Thyroid gland (tissue), 4 donors: Measurements from ENCODE around the gene FAM216B. TPM values are rescaled to one million over a fixed set of nuclear protein-coding genes. Genes with fewer than 3 reads are reported as not detected.
"Not testable (repeated sequence)": the region's sequence is repeated elsewhere in the genome, so short reads cannot be mapped to it uniquely, and the experiment has no call there.

Experiments
- DNase-seq, 2 donors: peaks; one replicate each; pipeline ENCODE4 v3.0.0-alpha.2; 2019
- H3K27ac ChIP-seq, 3 donors: fragments of 200-600 bp; sonication (generic); 1 replicate in 2 of 3; 2 replicates in 1 of 3; pipeline ENCODE4 v1.5.1; 2016 to 2019; ENCODE audit warnings: mild to moderate bottlenecking in 1 of 3, moderate library complexity in 1 of 3
- H3K27me3 ChIP-seq: fragments of 200-600 bp; sonication (generic); one replicate; pipeline ENCODE4 v1.5.1; 2019
- H3K36me3 ChIP-seq, 2 donors: fragments of 200-600 bp; sonication (generic); one replicate each; pipeline ENCODE4 v1.5.1; 2016 to 2019
- H3K4me1 ChIP-seq, 2 donors: fragments of 200-600 bp; sonication (generic); one replicate each; pipeline ENCODE4 v1.5.1; 2017 to 2019
- H3K4me3 ChIP-seq, 3 donors: fragments of 200-600 bp; sonication (generic); replicated peaks in 1 of 3; 1 replicate in 2 of 3; 2 replicates in 1 of 3; pipeline ENCODE4 v1.5.1; 2016; ENCODE audit warnings: mild to moderate bottlenecking in 1 of 3
- H3K9me3 ChIP-seq: fragments of 200-600 bp; sonication (generic); one replicate; pipeline ENCODE4 v1.5.1; 2017
- POLR2A ChIP-seq, 2 donors: fragments of 450-650 bp; IDR thresholded peaks; one replicate each; pipeline ENCODE4 v1.6.1; 2017; ENCODE audit warnings: antibody characterized with exemption in 2 of 2, mild to moderate bottlenecking in 2 of 2, moderate library complexity in 1 of 2
- WGBS, 2 donors: methylation state at CpG; one replicate each; pipeline ENCODE4 v1.1.5; 2017; 5-methylcytosine and 5-hydroxymethylcytosine counted together
- intact Hi-C: fragments of 100-400 bp; cut with DNase I; formaldehyde crosslinking; loops from one replicate; pipeline ENCODE4 v1.15.1; 2023
- total RNA-seq, 4 donors: library from RNA; depleted of rRNA; stranded (reverse); fragments of >200 nt; gene quantifications; one replicate each; pipeline ENCODE4 v1.2.3, GENCODE V29; 2016
- TF ChIP-seq, protein P1 (sequence below), 6 experiments: fragments of 200-600 bp in 3 of 6; fragments of 450-650 bp in 3 of 6; sonication (generic) in 3 of 6; IDR thresholded peaks; one replicate each; pipeline ENCODE4 v1.5.1; 2016 to 2019; ENCODE audit warnings: antibody characterized with exemption in 6 of 6, mild to moderate bottlenecking in 2 of 6, inconsistent platforms in 1 of 6, moderate library complexity in 1 of 6

The FAM216B gene
- total RNA-seq, 4 donors from 2014 or later: not detected

DNA sequence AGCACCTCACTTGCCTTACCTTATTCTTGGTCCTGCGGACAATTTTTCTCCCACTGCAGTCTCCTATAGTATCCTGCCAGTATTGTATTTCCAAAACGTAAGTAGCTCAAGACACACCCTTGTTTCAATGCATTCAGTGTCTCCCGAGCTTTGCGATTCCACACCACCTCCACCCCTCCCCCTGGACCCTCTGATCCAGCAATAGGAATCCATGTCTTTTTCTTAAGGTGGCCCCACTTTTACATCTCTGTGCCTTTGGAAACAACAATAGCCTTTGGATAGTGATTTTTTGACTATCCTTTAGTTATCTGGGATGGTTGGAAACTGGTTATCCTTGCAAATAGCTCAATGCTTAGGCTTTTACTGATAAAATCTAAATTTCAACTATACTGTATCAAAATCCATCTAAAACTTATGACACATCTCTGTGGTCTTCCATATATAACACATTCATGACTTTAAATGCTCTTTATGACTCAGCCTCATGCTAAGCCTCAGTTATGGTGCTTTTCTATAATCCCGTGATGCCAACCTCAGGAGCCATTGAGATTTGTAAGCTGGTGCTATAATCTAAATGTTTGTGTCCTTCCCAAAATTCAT lies 27.1 kb downstream of the FAM216B start:
- Histone ChIP-seq H3K27me3 (no peaks in the 10 kb centered on the region), H3K36me3 (no peaks in the 10 kb centered on the region), H3K4me1 (no peaks in the 10 kb centered on the region), H3K4me3 (no peak overlapping the region), H3K9me3 (no peaks in the 10 kb centered on the region), H3K27ac (no peak overlapping the region)
- DNase-seq: no peak
- WGBS, 2 donors: 71 to 79% methylated on average over 5 of the region's 5 CpGs
- intact Hi-C loops: no loop called here
- TF ChIP-seq, protein P1, sequence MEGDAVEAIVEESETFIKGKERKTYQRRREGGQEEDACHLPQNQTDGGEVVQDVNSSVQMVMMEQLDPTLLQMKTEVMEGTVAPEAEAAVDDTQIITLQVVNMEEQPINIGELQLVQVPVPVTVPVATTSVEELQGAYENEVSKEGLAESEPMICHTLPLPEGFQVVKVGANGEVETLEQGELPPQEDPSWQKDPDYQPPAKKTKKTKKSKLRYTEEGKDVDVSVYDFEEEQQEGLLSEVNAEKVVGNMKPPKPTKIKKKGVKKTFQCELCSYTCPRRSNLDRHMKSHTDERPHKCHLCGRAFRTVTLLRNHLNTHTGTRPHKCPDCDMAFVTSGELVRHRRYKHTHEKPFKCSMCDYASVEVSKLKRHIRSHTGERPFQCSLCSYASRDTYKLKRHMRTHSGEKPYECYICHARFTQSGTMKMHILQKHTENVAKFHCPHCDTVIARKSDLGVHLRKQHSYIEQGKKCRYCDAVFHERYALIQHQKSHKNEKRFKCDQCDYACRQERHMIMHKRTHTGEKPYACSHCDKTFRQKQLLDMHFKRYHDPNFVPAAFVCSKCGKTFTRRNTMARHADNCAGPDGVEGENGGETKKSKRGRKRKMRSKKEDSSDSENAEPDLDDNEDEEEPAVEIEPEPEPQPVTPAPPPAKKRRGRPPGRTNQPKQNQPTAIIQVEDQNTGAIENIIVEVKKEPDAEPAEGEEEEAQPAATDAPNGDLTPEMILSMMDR (IDR thresholded peaks at IDR 0.05): no peak
- TF ChIP-seq POLR2A (IDR thresholded peaks at IDR 0.05): no peak

- TF ChIP-seq, protein P1 (IDR thresholded peaks at IDR 0.05): no peak
- no peak for TF ChIP-seq POLR2A (IDR thresholded peaks at IDR 0.05)
- DNase-seq: no peak
- Histone ChIP-seq H3K9me3 (no peaks in the 10 kb centered on the region), H3K36me3 (no peaks in the 10 kb centered on the region), H3K27ac (no peak overlapping the region), H3K4me1 (no peaks in the 10 kb centered on the region), H3K4me3 (no peak overlapping the region), H3K27me3 (no peaks in the 10 kb centered on the region)
- intact Hi-C loops: no loop called here
- 68 to 74% methylated on average over 5 of the region's 5 CpGs for WGBS, 2 donors
These were observed 30.9 kb downstream of the FAM216B start for GRCh38 chr13:42812316-42812715.

GRCh38 chr13:42814868-42815267 lies 33.5 kb downstream of the FAM216B start:
- Histone ChIP-seq H3K27me3 (no peaks in the 10 kb centered on the region), H3K4me1 (no peaks in the 10 kb centered on the region), H3K36me3 (no peaks in the 10 kb centered on the region), H3K4me3 (no peak overlapping the region), H3K27ac (no peak overlapping the region), H3K9me3 (no peaks in the 10 kb centered on the region)
- no peak for DNase-seq
- intact Hi-C loops: no loop called here
- TF ChIP-seq, protein P1 (IDR thresholded peaks at IDR 0.05): no peak
- TF ChIP-seq POLR2A (IDR thresholded peaks at IDR 0.05): no peak

DNA sequence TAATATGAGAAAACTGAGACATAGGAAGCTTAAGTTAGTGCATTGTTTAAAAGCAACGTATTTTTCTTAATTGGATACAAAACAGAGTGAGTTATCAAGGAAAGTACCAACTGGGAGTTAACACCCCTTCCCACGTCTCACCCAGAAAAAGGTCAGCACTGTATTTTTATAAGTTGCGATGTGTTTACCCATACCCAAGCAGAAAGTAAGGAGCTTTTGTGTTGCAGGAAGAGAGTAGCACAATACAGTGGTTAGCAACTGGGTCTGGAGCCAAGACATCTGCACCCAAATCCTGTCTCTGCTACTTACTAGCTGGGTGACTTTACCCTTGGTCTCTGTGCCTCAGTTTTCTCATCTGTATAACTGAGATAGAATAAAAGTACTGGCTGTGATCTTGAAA lies 34.3 kb downstream of the FAM216B start:
- 78 to 80% methylated on average over 3 of the region's 3 CpGs for WGBS, 2 donors
- no peak for DNase-seq
- Histone ChIP-seq H3K27ac (no peak overlapping the region), H3K9me3 (no peaks in the 10 kb centered on the region), H3K36me3 (no peaks in the 10 kb centered on the region), H3K4me1 (no peaks in the 10 kb centered on the region), H3K4me3 (no peak overlapping the region), H3K27me3 (no peaks in the 10 kb centered on the region)
- intact Hi-C loops: no loop called here
- no peak for TF ChIP-seq POLR2A (IDR thresholded peaks at IDR 0.05)
- TF ChIP-seq, protein P1 (IDR thresholded peaks at IDR 0.05): no peak

DNA sequence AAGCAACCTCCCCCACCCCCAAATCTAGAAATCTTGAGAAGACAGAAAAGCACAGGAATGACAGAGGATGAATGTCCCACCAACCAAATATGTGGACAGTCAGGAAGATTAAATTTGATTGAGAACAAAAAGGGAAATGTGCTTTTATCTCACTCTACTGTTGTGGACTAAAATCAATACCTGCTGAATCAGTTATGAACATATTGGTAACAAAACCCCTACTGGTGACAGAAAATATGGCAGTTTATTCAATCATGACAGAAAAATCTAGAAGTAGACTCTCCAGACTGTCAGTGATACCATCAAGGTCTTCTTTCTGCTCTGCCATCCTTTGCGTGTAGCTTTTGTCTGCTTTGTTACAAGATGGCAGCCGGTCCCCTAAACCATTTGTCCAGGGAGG lies 35.2 kb downstream of the FAM216B start:
- H3K27ac ChIP-seq: no peak overlapping the region
- no peak for DNase-seq
- H3K4me3 ChIP-seq: no peak overlapping the region
- H3K4me1 ChIP-seq: no peaks in the 10 kb centered on the region
- H3K36me3 ChIP-seq: no peaks in the 10 kb centered on the region
- no peaks in the 10 kb centered on the region for H3K9me3 ChIP-seq
- H3K27me3 ChIP-seq: no peaks in the 10 kb centered on the region
- 91 to 96% methylated on average over 2 of the region's 2 CpGs for WGBS, 2 donors
- TF ChIP-seq, protein P1 (IDR thresholded peaks at IDR 0.05): no peak
- TF ChIP-seq POLR2A (IDR thresholded peaks at IDR 0.05): no peak
- intact Hi-C loops: no loop called here

GRCh38 chr13:42819687-42820086 lies 38.3 kb downstream of the FAM216B start:
- H3K4me1 ChIP-seq, DNase-seq, H3K36me3 ChIP-seq, intact Hi-C loops, H3K4me3 ChIP-seq, H3K27me3 ChIP-seq, H3K27ac ChIP-seq, H3K9me3 ChIP-seq: not testable (repeated sequence)
- 83 to 88% methylated on average over 1 of the region's 1 CpG for WGBS, 2 donors
